AG08395 (cell line): Measurements from ENCODE around the gene FITM1.
A peak's percentile ranks its signal among the peaks of the same experiment; 100 is the strongest.

Source experiments
- DNase-seq: peaks from one replicate; pipeline ENCODE4 v3.0.0; 2012; ENCODE audit warnings: mixed read lengths, low spot score

The FITM1 gene, protein sequence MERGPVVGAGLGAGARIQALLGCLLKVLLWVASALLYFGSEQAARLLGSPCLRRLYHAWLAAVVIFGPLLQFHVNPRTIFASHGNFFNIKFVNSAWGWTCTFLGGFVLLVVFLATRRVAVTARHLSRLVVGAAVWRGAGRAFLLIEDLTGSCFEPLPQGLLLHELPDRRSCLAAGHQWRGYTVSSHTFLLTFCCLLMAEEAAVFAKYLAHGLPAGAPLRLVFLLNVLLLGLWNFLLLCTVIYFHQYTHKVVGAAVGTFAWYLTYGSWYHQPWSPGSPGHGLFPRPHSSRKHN

DNA sequence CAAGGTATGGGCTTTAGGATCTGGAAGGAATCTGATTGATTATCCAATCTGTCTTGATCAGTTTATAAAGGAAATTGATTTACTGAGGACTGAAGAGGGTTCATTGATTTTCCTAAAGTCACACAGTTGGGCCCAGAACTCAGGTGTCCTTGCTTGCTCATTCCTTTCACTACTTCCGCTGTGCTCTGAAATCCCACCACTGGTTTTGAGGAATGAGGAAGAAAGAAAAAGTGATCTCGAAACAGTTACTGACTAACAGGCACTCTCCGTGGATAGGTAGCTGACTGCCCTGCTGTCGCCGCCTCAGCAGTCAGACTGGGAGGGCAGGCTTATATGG, at the start of gene FITM1:
TSS of gene FITM1 (plus strand) at position 280 of the 337 bp plus-strand sequence. CDS start 905 bp downstream, outside the sequence.
- no peak for DNase-seq

DNA sequence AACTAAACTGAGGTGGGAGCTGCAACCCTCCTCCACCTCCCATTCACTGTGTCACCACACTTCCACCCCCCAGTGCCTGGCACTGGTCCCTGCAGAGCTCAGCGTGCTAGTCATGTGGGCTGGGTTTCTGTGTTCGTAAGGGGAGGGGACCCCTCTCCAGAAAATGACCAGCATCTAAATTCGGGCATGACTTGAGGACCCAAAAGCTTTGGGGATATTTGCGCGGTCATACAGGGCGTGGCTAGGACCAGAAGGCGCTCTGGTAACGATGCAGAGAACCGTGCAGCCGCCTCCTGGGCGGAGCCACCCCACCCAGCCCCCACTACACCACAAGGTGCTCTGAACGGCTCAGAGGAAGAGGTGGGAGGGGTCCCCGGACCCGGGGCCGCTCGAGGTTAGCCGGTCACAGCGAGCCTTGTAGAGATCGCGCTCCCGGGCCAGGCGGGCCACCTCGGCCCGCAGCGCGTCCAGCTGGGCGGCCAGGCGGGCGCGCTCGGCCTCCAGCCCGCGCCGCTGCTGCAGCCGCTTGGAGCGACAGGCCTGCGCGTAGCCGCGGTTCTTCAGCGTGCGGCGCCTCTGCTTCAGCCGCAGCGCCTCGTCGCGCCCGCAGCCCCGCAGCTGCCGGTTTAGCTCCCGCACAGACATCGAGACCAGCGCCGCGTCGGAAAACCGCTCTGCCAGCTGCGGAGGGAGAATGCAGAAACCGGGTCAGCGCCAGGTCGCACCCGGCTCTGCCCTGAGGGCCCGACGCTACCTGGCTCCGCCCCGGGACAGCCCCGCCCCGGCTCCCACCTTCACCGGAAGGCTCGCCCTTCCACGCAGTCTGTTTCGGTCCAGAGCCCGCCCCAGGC, 49.3 kb upstream of the FITM1 start:
- peak; percentile 39 for DNase-seq

DNA sequence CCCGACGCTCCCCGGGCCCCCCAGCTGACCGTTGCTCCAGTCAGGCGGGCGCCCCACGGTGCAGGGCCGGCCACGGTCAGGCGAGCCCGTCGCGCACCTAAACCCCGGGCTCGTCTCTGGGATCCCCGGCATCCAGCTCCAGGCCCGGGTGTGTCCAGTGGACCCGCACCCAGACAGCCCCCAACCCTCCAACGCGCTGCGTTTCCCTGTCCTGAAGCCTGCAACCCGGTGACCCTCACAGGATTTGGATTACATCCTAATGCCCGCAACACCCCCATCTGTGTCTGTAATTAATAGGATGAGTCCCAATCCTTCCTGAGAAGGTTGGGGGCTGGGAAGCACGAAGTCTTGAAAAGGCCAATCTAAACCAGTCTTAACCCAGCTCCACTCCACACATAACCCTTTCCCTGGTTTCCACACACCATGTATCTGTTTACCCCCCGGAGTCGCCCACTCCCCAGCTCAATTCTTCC, 48.7 kb upstream of the FITM1 start:
- DNase-seq: no peak

DNA sequence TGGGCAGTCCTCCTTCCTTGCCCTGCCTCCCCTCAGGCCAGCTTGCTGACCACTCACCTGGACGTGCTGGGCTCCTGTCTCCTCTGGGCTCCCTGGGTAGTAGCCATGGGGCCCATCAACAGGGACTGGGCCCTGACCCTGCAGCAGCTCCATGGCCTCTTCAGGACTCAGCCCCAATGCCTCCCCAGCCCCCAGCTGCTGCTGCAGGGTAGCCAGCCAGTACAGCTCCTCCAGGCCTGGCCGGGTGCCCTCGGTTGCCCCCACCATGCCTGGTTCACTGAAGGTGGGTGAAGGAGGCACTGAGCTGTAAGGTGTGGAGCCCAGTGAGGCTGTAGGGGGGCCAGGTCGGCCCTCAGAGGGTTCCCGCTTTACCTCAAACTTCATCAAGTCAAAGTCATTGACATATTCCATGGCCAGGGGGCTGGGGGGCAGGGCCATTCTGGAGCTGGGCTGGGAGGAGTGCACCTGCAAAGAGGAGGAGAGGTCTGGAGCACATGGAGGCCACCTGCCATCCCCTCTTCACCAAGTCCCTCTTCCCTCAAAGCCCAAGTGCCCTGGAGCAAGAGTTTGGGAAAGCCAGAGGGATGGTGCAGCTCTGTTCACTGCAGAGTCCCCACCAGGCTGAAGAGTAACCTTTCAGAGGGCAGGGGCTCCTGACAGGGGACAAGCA, 47.9 kb upstream of the FITM1 start:
- DNase-seq: no peak

DNA sequence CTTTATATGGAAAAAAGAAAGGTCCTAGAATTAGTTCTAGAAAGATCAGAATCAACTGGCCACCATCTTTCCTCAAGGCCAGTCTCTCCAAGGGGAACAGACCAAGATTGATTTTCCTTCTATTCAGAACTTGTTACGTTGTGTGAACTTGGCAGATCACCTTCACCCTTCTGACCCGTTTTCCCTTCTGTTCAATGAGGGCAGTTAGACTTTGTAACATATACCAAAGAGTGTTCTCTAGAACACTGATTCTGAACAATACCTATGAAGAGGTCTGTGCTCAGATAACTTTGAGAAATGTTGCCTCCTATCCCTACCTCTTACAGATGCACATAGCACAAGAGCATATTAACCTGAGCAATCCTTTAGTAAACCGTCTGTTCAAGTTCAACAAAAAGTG, 47.0 kb upstream of the FITM1 start:
- no peak for DNase-seq

DNA sequence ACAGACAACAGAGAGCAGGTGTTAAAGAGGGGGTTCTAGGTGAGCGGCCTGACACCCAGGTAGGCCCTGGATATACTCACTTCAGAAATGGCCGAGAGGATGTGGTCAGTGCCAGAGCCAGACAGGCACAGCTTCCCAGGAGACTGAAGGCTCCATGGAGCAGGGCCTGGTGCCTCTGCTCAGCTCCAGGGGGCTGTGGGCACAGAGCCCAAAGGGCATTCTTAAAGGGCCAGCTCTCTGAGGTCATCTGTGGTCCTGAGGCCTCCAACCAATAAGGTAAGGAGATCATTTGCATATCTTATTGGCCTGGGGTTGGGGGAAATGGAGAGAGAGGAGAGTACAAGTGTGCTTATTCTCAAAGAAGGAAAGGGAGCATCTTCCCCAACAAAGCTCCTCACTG, 46.0 kb upstream of the FITM1 start:
- DNase-seq: no peak

DNA sequence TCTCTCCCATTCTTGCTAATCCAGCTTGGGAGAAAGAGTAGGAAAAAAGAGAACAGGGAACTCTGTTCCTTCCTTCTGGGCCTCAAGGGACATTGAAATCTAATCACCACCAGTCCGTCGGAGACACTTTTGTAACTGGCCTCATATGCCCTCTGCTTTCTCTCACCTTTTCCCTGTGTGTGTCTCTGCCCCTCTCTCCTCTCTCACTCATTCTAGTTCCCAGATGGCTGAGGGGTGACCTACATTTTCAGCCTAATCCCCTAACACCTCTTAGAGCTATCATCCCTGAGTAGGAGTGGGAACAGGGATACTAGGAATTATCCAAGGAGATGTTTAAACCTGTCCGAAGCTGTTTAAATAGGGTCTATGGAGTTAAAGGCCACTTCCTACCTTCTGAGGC, 45.2 kb upstream of the FITM1 start:
- no peak for DNase-seq

DNA sequence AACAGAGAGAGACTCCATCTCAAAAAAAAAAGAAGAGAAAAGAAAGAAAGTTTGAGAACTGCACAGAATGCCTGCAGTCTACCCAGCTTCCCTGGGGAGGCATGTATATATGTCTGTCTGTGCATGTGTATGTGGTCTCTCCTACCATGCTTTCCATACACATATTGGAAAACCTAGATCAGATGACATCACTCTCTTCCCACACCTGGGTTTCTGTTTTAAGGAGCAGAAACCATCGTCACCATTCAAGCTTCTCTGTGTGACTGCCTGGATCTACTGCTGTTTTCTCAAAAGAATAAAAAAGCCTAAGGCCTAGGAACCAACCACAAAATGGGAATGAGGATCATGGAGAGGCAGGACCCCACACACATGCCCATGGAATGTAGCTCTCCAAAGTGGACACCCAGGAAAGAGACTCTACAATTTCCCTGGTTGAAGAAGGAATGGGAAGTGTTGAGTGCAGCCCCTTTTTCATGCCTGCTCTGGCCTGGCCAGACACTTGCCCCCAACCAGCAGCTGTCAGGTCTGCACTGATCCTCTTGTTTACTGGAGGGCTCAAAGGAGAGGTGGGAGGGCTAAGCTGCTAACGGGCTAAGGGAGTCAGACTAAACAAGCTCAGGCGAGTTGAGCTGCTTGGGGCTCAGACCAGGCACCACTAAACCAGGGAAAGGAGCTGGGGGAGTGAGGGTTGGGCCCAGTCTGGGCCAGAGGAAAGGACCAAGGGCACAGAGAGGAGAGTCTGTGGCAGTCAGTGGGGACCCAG, 44.1 kb upstream of the FITM1 start:
- DNase-seq: no peak

DNA sequence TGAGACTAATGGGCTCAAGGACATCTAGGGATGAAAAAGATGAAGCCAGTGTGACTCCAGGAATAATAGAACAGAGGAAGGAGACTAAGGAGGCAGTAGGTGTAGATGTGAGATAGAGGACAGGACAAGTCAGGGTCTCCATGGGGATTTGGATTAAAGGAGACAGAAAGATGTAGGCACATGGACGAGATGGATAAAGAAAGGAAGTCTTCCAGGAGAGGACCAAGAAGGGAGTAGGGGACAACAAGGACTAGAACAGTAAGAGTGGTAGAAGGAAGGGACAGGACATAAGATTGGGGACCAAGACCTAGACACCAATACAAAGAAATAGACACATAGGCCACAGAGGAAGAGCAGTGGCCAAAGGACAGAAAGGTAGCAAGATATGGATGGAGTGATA, 43.5 kb upstream of the FITM1 start:
- DNase-seq: no peak

DNA sequence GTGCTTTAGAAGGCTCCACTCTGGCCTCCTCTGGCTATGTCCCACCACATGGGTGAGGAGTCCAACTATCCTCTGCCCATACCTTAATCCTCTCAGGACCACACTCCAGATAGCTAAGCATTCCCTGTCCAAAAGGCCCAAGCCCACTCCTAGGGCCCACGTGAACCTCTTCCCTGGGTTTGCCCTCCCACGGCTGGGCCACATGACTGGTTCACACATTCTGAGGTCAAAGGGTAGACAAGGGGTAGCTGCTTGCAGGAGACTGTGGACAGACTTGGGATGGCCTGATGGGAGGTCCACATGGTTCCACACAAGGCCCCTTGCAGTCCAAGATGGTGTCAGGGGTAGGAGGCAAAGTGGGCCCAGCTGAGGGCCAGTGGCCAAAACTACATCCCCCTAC, 42.4 kb upstream of the FITM1 start:
- no peak for DNase-seq

DNA sequence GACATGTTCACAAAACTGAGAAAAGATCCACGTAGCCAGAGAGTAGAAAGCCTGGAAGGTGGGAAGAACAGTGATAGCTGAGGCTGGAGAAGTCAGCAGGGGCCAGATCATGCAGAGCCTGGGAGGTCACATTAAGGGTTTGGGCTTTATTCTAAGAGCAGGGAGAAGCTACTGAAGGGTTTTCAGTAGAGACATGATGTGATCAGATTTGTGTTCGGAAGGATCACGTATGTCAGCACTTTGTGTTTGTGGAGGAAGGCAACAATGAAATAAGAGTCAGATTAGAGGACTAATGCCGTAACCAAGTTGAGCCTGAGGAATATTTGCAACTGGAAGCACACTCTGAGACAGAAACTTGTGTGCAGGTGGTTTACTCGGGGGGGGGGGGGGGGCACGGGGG, 40.6 kb upstream of the FITM1 start:
- DNase-seq: no peak

DNA sequence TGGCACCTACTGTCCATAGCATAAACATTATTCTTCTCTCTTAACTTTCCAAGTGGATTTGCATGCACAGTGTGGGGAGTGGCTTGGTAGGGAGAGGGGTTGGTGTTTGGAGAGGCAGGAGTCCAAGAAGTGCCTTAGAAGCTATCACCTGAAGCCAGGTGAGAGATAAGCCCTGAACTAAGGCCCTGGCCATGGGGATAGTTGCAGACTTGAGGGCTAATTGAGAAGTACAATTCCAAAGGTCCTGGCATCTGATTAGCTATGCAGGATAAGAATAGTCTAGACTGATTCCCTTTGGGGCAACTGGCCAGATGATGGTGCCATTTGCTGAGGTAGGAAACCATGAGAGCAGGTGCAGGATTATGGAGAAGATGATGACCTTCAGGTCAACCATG, 38.4 kb upstream of the FITM1 start:
- DNase-seq: no peak

DNA sequence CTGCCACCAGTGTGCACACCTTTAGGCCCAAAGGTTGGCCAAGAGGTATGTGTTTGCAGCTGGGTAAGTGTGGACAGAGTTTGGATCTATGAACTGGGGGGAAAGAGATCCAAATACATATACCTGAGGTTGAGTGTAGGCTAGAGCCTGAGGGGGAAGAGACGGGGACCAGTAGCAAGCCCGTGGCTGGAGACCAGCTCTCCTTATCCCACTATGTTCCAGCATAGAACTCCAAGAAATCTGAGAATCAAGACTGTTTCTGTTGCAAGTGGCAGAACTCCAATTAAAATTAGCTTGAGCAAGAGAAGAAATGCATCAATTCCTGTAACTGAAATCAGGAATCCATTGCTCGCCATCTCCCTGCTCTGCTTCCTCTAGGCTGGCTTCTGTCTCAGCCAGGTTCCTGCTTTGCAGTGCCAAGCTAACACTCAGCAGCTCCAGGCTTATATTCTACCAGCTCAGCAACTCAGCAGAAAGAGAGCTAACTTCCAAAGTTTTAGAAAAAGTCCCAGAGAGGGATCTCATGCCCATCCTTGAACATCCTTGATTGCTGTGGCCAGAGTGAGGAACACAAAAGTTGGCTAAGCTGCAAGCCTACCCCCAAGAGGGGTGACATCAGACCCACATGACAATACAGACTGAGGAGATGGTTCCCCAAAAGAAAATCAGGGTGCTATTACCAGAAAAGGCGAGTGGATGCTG, 37.8 kb upstream of the FITM1 start:
- no peak for DNase-seq

DNA sequence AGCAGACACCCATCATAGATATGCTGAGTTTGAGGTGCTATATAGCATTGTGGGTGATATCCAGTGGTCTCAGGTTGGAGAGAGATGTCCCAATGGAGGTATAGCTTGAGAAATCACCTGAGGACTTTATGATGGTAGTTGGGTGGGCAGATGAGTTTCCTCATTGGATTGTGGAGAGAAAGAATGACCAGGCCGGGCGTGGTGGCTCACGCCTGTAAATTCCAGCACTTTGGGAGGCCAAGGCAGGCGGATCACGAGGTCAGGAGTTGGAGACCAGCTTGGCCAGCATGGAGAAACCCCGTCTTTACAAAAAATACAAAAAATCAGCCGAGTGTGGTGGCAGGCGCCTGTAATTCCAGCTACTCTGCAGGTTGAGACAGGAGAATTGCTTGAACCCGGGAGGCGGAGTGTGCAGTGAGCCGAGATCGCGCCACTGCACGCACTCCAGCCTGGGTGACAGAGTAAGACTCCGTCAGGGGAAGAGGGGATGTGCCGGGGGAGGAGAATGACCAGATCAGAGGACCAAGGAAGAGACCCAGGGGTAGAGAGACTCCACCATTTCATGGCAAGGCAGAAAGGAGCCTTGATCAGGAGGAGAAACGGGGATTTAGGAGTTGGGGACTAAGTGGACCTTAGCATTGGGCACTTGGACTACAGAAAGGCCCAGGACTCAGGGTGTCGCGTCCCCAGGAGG, 37.1 kb upstream of the FITM1 start:
- no peak for DNase-seq

DNA sequence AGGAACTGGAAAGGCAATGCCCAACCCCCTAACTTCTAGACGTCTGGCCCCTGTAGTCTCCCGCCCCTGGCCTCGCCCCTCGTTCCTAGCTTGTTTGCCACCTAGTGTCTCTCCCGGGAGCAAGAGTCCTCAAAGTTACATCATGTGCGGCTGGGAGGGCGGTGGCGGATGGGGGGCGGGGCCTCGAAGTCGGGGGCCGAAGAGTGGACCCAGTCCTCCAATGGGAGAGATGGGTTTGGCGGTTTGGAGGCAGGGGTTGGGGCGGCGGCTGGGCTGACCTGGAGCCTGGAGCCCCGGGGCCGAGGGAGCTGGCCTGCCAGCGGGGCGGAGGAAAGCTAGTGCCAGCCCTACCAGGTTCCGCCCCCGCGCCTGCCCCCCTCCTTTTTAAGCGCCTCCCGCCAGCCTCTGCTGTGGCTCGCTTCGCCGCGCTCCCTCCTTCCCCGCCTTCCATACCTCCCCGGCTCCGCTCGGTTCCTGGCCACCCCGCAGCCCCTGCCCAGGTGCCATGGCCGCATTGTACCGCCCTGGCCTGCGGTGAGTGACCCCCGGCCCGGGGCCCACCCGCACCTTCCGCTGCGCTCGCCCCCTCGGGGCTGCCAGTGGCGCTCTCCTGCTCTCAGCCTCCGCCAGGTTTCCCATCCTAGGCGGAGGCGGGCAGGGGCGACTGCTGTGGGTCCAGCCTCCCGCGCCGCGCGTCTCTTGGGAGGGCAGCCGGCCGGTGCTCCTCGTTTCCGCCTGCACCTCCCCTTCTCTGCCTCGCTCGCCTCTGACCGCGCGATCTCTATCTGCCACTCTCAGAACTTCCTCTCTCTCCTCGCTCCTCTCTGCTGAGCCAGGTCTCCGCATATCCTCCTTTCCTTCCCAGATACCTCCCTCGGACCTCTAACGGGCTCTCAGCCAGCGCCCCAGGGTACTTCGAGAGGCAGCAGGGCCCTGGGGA, 36.3 kb upstream of the FITM1 start, which contains the start of gene PCK2:
TSS of gene PCK2 (plus strand) at position 411 of the 940 bp plus-strand sequence. CDS start at position 506, 95 bp downstream.
- DNase-seq: peak; percentile 98

DNA sequence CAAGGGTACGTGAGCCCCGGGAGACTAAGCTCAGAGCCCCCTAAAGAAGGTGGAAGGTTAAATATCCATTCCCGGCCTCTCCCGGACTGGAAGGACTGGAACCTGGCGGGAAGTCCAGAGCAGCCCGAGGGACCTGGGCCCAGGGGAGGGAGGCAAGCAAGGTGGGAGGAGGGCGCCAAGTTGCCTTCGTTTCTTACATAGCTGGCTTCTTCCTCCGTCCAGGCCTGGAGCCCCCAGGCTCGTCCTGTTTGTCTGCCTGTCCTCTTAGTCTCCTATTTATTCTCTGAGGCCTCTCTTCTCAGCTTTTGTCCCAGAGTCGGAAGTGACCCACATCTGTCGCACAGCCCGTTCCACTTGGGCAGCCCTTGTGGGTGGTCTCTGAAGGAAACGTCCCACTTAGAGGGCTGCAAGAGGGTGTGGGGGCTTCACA, 35.6 kb upstream of the FITM1 start:
- peak; percentile 15 for DNase-seq

DNA sequence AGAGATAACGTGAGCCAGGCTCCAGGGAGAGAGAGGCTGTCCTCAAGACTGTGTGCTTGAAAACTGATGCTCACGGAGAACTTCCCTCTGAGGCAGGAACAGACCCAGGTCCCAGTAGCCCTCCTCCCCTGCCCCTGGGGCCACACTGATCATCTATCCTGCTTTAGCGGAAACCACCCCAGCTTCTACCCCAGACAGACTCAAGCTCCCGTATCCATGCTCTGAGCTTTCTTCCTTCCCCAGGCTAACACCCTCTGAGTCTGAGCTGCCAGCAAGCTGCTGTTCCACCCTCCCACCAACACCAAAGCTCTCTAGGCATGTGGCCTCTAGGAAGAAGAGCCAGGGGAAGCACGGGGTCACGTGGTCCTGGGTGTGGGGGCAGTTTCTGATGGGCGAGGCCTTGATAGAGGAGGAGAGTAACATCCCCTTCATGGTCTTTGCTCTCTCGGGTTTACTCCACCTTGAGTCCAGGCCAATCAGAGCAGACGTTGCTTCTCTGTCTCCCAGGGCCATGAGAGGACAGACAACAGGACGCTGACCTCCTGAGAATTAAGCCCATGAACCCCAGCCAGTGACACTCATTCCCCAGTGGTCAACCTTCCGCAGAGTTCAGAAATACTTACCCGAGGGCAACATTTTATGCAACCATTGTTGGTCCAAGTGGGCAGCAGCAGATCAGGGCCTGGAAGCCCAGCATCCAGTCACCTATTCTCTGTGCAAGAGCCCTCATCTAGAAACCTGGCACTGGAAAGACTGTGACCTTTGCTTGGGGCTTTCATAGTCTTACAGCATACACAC, 35.0 kb upstream of the FITM1 start:
- peak; percentile 71 for DNase-seq

DNA sequence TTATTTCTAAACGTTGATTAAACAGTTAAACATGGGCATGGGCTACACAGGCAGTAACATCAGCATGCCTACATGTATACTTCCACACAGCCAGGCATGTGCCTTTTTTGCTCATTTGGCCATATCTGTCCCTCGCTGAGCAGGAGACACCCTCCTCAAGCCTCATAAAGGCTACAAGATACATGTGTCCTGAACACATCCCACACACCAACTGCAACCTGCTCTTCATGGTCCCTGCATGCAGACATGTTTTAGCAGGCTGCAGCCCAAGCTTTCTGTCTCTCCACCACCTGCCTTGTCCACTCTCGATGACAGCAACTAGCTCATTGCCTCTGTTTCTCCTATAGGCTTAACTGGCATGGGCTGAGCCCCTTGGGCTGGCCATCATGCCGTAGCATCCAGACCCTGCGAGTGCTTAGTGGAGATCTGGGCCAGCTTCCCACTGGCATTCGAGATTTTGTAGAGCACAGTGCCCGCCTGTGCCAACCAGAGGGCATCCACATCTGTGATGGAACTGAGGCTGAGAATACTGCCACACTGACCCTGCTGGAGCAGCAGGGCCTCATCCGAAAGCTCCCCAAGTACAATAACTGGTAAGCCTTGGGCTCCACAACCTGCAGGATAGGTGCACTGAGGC, 33.8 kb upstream of the FITM1 start:
- DNase-seq: no peak
